HCT116 (cell line): ENCODE data around the gene VAMP8. TPM values are rescaled to one million over a fixed set of nuclear protein-coding genes. Genes with fewer than 3 reads are reported as not detected.

Source experiments
- ATAC-seq: fragments of 200-7000 bp; cut with Tn5 transposase; 2 replicates; pipeline ENCODE4 v1.9.1; 2020; ENCODE audit warnings: mild to moderate bottlenecking, moderate library complexity
- BruUV-seq: library from RNA; stranded (reverse); fragments of 400-500 nt; replicated peaks from 2 replicates; lab custom pipeline; 2021; lab: Mats Ljungman, UMichigan
- CTCF ChIA-PET: fragments of 300-600 bp; sonication (Branson Sonifier 250); formaldehyde crosslinking; loops from one replicate; lab custom pipeline; 2021; ENCODE audit warnings: antibody characterized with exemption; lab: Charles Lee
- POLR2A ChIA-PET: fragments of 300-600, 350-600 bp; sonication (Branson Sonifier 250); formaldehyde crosslinking; loops from one replicate; lab custom pipeline; 2021; ENCODE audit warnings: antibody characterized with exemption; lab: Charles Lee
- RAD21 ChIA-PET, 2 experiments: fragments of 300-600 bp; sonication (Branson Sonifier 250); formaldehyde crosslinking; loops; one replicate each; lab custom pipeline; 2023; ENCODE audit warnings: low total read pairs in 2 of 2; ENCODE audit not compliant: uncharacterized antibody in 2 of 2, unreplicated experiment in 2 of 2, low non-redundant PET in 1 of 2; lab: Charles Lee
- DNase-seq: peaks from one replicate; pipeline ENCODE4 v3.0.0-alpha.2; 2010; ENCODE audit warnings: low read depth, low spot score
- H2AFZ ChIP-seq: fragments of 200-600 bp; shearing (Covaris generic), sonication (generic); 2 replicates; pipeline ENCODE4 v1.6.1; 2017; ENCODE audit warnings: low read depth, mixed run types, mixed read lengths, antibody characterized with exemption, low read length; ENCODE audit not compliant: poor library complexity, severe bottlenecking
- H3K27ac ChIP-seq: 2 replicates; pipeline ENCODE4 v1.5.1; 2012; ENCODE audit warnings: low read depth, low read length
- H3K27me3 ChIP-seq: fragments of 200-600 bp; sonication (generic); 2 replicates; pipeline ENCODE4 v1.6.1; 2016; ENCODE audit warnings: mixed run types, low read length, mixed read lengths; ENCODE audit not compliant: insufficient read depth
- H3K36me3 ChIP-seq, 2 experiments: fragments of 200-500 bp in 1 of 2; fragments of 200-600 bp in 1 of 2; sonication (Bioruptor generic) in 1 of 2; sonication (generic) in 1 of 2; 2 replicates each; pipeline versions ENCODE4 v1.5.1 to v1.6.1; 2014 to 2016; ENCODE audit warnings: low read length in 2 of 2, inconsistent platforms in 1 of 2, mixed read lengths in 1 of 2, mixed run types in 1 of 2; ENCODE audit not compliant: insufficient read depth in 2 of 2, control insufficient read depth in 1 of 2
- H3K4me1 ChIP-seq, 2 experiments: fragments of 200-600 bp in 1 of 2; sonication (generic) in 1 of 2; 2 replicates each; pipeline versions ENCODE4 v1.5.1 to v1.6.1; 2012 to 2017; ENCODE audit warnings: low read length in 2 of 2, inconsistent platforms in 1 of 2, mild to moderate bottlenecking in 1 of 2, mixed read lengths in 1 of 2, mixed run types in 1 of 2, moderate library complexity in 1 of 2; ENCODE audit not compliant: insufficient read depth in 2 of 2, control insufficient read depth in 1 of 2
- H3K4me2 ChIP-seq: fragments of 200-600 bp; sonication (generic); 2 replicates; pipeline ENCODE4 v1.6.1; 2017; ENCODE audit warnings: mixed run types, low read length, mixed read lengths
- H3K4me3 ChIP-seq, 2 experiments: fragments of 200-600 bp in 1 of 2; sonication (generic) in 1 of 2; replicated peaks in 1 of 2; 2 replicates each; pipeline ENCODE4 v1.5.1; 2011 to 2016; ENCODE audit warnings: low read length in 2 of 2, control low read depth in 1 of 2, low read depth in 1 of 2, mild to moderate bottlenecking in 1 of 2, mixed read lengths in 1 of 2, mixed run types in 1 of 2
- H3K79me2 ChIP-seq: fragments of 200-600 bp; sonication (generic); 2 replicates; pipeline ENCODE4 v1.6.1; 2017; ENCODE audit warnings: mild to moderate bottlenecking, mixed run types, low read length, moderate library complexity, mixed read lengths; ENCODE audit not compliant: insufficient read depth
- H3K9ac ChIP-seq: fragments of 200-600 bp; sonication (generic); 2 replicates; pipeline ENCODE4 v1.6.1; 2016; ENCODE audit warnings: low read length, mixed read lengths
- H3K9me2 ChIP-seq: fragments of 200-600 bp; sonication (generic), shearing (Covaris generic); 2 replicates; pipeline ENCODE4 v1.6.1; 2017; ENCODE audit warnings: mixed run types, mild to moderate bottlenecking, moderate library complexity; ENCODE audit not compliant: insufficient read depth
- H3K9me3 ChIP-seq, 2 experiments: fragments of 200-500 bp in 1 of 2; fragments of 200-600 bp in 1 of 2; sonication (Bioruptor generic) in 1 of 2; sonication (generic) in 1 of 2; 2 replicates each; pipeline ENCODE4 v1.6.1; 2014 to 2017; ENCODE audit warnings: low read length in 2 of 2, mixed read lengths in 2 of 2, inconsistent platforms in 1 of 2, low read depth in 1 of 2, mild to moderate bottlenecking in 1 of 2, mixed run types in 1 of 2, moderate library complexity in 1 of 2; ENCODE audit not compliant: control insufficient read depth in 1 of 2, insufficient read depth in 1 of 2
- H4K20me1 ChIP-seq: fragments of 200-600 bp; sonication (generic), shearing (Covaris generic); 2 replicates; pipeline ENCODE4 v1.6.1; 2017; ENCODE audit warnings: mixed run types, mild to moderate bottlenecking, moderate library complexity; ENCODE audit not compliant: insufficient read depth
- CBX3 ChIP-seq: IDR thresholded peaks from 2 replicates; pipeline ENCODE4 v1.6.1; 2012; ENCODE audit warnings: low read depth
- CEBPB ChIP-seq: IDR thresholded peaks from 2 replicates; pipeline ENCODE4 v1.6.1; 2012; ENCODE audit warnings: low read depth
- JUND ChIP-seq: IDR thresholded peaks from 2 replicates; pipeline ENCODE4 v1.6.1; 2012
- RAD21 ChIP-seq: IDR thresholded peaks from 2 replicates; pipeline ENCODE4 v1.6.1; 2012; ENCODE audit warnings: low read depth, mild to moderate bottlenecking
- SIN3A ChIP-seq: IDR thresholded peaks from 2 replicates; pipeline ENCODE4 v1.6.1; 2012; ENCODE audit warnings: low read depth
- intact Hi-C: fragments of 100-400 bp; cut with micrococcal nuclease; formaldehyde crosslinking; loops from 2 replicates; pipeline ENCODE4 v1.10.0; 2022
- total RNA-seq: library from RNA; stranded (reverse); gene quantifications from one replicate; pipeline ENCODE4 v1.2.1, GENCODE V29; 2021; ENCODE audit not compliant: unreplicated experiment
- TF ChIP-seq, protein P1 (sequence below), 3 experiments: fragments of 200-600 bp in 1 of 3; sonication (generic) in 1 of 3; IDR thresholded peaks in 2 of 3; conservative IDR thresholded peaks in 1 of 3; 2 replicates each; pipeline ENCODE4 v1.5.1; 2012 to 2017; ENCODE audit warnings: low read depth in 2 of 3, low read length in 2 of 3, antibody characterized with exemption in 1 of 3, borderline replicate concordance in 1 of 3, control low read depth in 1 of 3, mild to moderate bottlenecking in 1 of 3, mixed read lengths in 1 of 3, mixed run types in 1 of 3, moderate library complexity in 1 of 3; ENCODE audit not compliant: insufficient read depth in 1 of 3

VAMP8 gene
- total RNA-seq, 1 experiment from 2014 or later = 52.6 TPM

DNA sequence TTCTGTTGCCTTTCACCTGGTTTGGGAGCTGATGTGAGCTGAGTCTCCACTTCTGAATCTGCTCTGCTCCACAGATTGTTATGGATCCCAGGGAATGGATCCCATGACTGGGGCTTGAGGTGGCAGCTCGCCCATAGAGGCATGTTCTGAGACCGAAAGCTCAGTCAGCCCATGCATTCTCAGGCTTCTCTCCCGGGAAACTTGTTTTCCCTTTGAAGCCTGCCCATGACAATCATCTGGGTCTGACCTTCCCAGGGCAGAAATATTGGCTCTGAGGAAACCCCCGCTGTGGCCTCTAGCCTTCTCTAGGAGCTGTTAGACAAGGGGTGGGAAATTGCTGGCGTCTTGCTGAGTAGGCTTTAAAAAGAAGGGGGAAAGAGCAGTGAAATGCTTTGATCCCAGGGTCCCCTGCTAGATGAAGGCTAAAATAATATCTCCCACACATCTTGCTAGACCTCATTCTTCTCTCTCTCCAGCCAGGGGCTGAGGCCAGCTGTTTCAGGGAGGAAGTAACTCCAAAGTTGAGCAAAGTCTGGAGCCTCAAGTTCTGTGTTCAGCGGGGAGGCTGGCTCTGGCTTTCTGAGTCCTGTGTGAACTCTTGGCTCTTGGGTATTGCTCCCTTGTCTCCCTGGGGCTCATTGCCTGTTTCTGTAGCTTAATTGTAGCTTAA is 2.0 kb downstream of the VAMP8 start:
- Histone ChIP-seq H3K36me3 (peaks cover 0 to 4% of the 10 kb centered on the region in 2 experiments; a peak in 2 of 4 replicates), H3K79me2 (no peaks in the 10 kb centered on the region), H3K27ac (no peak overlapping the region), H4K20me1 (no peaks in the 10 kb centered on the region), H3K9me2 (no peaks in the 10 kb centered on the region), H3K4me3 (no peak overlapping the region), H2AFZ (no peak overlapping the region), H3K4me2 (no peak overlapping the region), H3K4me1 (peaks cover 18 to 26% of the 10 kb centered on the region in 2 experiments), H3K9ac (no peak overlapping the region), H3K27me3 (no peaks in the 10 kb centered on the region), H3K9me3 (no peaks in the 10 kb centered on the region)
- intact Hi-C loops = no loop called here
- RAD21 ChIA-PET = no interaction called here
- ATAC-seq (no peak), DNase-seq (no peak)
- CTCF ChIA-PET = no interaction called here
- TF ChIP-seq, protein P1, sequence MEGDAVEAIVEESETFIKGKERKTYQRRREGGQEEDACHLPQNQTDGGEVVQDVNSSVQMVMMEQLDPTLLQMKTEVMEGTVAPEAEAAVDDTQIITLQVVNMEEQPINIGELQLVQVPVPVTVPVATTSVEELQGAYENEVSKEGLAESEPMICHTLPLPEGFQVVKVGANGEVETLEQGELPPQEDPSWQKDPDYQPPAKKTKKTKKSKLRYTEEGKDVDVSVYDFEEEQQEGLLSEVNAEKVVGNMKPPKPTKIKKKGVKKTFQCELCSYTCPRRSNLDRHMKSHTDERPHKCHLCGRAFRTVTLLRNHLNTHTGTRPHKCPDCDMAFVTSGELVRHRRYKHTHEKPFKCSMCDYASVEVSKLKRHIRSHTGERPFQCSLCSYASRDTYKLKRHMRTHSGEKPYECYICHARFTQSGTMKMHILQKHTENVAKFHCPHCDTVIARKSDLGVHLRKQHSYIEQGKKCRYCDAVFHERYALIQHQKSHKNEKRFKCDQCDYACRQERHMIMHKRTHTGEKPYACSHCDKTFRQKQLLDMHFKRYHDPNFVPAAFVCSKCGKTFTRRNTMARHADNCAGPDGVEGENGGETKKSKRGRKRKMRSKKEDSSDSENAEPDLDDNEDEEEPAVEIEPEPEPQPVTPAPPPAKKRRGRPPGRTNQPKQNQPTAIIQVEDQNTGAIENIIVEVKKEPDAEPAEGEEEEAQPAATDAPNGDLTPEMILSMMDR (IDR thresholded peaks at IDR 0.05 in 2 of 3, conservative IDR thresholded peaks at IDR 0.05 in 1 of 3; ENCODE audit: borderline replicate concordance in 1 of 3, insufficient read depth in 1 of 3, low read depth in 2 of 3, low read length in 2 of 3) = no peak
- no peak for TF ChIP-seq SIN3A
- no peak for TF ChIP-seq CBX3
- no peak for TF ChIP-seq RAD21
- no TSS peak for BruUV-seq
- POLR2A ChIA-PET = interaction anchor here (0.7 kb wide), 1 partner anchor 25 kb away, joined by 3 read pairs; no protein-coding TSS in a partner anchor

DNA sequence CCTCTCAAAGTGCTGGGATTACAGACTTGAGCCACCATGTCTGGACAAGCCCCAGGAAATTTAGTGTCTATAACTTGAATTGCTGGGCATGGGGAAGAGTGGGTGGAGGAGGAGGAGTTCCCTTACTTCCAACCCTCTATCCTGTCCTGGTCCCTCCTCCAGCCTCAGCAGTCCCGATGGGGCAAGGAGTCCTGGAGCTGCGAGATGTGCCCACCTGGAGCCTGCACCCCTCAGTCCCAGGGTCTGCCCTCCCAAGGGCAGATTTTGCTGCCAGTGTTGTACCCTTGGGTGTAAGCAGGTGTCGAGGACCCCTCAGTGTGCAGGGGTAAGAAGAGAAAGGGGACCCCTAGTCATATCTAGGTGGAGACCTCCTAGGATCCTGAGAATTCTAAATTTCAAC is 2.8 kb downstream of the VAMP8 start:
- ATAC-seq (no peak), DNase-seq (no peak)
- Histone ChIP-seq H3K4me3 (no peak overlapping the region), H3K36me3 (peaks cover 0 to 4% of the 10 kb centered on the region in 2 experiments; a peak in 2 of 4 replicates), H3K79me2 (no peaks in the 10 kb centered on the region), H4K20me1 (no peaks in the 10 kb centered on the region), H3K9me2 (no peaks in the 10 kb centered on the region), H3K27me3 (no peaks in the 10 kb centered on the region), H3K9ac (no peak overlapping the region), H3K27ac (no peak overlapping the region), H3K4me1 (peaks cover 26 to 35% of the 10 kb centered on the region in 2 experiments), H3K9me3 (no peaks in the 10 kb centered on the region), H3K4me2 (no peak overlapping the region), H2AFZ (no peak overlapping the region)
- TF ChIP-seq CEBPB (no peak), JUND (no peak)
- RAD21 ChIA-PET = no interaction called here
- POLR2A ChIA-PET = no interaction called here
- CTCF ChIA-PET = no interaction called here
- intact Hi-C loops = no loop called here
- no TSS peak for BruUV-seq
